GM13976 (cell line): ENCODE data around the gene MARCHF3.

Experiments used
- DNase-seq: peaks from one replicate; pipeline ENCODE4 v3.0.0; 2012; ENCODE audit warnings: low spot score
- in situ Hi-C: fragments of 300-500 bp; cut with MboI; formaldehyde crosslinking; loops from one replicate; pipeline ENCODE4 v1.12.0; 2022; ENCODE audit warnings: low sequenced_read_pairs, mixed read lengths, inconsistent platforms; ENCODE audit not compliant: unreplicated experiment
- TF ChIP-seq, protein P1 (sequence below): IDR thresholded peaks from 2 replicates; pipeline ENCODE4 v1.5.1; 2012; ENCODE audit warnings: borderline replicate concordance, mild to moderate bottlenecking; ENCODE audit not compliant: insufficient read depth; ENCODE audit errors: extremely low read depth, missing control alignments, control extremely low read depth

MARCHF3 gene

DNA sequence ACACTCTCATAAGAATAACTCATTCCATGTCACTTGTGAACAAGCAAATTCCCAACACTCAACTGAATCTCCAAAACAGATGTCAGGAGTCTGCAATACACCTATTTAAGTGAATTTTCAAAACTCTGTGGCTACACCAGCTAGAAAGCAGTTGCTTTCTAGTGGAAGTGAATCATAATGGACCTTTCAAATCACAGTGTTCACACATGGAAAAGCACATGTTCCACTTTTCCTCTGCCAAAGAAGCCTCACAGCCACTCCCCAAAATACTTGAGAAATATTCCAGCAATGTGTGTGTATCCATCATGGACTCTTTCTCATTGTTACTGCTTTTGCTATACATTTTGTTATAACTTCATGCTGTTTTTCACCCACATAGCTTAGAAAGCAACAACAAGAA lies 17.4 kb downstream of the MARCHF3 start:
- TF ChIP-seq, protein P1, sequence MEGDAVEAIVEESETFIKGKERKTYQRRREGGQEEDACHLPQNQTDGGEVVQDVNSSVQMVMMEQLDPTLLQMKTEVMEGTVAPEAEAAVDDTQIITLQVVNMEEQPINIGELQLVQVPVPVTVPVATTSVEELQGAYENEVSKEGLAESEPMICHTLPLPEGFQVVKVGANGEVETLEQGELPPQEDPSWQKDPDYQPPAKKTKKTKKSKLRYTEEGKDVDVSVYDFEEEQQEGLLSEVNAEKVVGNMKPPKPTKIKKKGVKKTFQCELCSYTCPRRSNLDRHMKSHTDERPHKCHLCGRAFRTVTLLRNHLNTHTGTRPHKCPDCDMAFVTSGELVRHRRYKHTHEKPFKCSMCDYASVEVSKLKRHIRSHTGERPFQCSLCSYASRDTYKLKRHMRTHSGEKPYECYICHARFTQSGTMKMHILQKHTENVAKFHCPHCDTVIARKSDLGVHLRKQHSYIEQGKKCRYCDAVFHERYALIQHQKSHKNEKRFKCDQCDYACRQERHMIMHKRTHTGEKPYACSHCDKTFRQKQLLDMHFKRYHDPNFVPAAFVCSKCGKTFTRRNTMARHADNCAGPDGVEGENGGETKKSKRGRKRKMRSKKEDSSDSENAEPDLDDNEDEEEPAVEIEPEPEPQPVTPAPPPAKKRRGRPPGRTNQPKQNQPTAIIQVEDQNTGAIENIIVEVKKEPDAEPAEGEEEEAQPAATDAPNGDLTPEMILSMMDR: no peak
- no peak for DNase-seq
- in situ Hi-C loops: no loop called here

DNA sequence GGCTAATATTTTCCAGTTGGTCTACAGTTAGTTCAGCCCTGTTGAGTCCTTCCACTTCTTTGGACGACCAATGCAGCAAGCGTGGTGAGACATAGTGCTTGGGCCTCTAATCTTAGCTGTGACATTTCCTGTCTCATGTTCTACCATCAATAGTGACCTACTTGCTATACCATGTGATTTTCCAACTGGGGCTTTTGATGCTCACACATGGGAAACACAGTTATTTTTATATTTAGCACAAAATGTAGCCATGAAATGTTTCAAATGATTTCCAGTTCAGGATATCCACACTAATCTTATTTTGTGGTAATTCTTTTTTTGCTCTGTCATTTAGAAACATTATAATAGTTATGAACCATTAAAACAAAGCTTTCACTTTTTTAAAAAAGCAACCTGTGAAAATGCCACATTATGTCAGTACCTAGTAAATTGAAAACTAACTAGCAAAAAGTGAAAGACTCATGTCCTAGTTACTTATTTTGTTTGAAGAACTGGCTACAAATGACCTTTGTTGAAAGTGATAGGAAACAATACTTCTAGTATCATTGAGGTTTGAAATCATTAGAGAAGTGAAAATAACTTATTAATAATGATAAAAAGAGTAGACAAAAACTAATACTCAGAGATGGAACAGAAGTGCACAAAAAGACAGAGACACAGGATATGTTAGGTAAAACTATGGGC lies 18.3 kb downstream of the MARCHF3 start:
- peak; percentile 27 for DNase-seq
- TF ChIP-seq, protein P1: no peak
- in situ Hi-C loops: no loop called here

GRCh38 chr5:127011153-127011552 lies 19.2 kb downstream of the MARCHF3 start:
- in situ Hi-C loops: no loop called here
- TF ChIP-seq, protein P1: no peak
- DNase-seq: no peak

DNA sequence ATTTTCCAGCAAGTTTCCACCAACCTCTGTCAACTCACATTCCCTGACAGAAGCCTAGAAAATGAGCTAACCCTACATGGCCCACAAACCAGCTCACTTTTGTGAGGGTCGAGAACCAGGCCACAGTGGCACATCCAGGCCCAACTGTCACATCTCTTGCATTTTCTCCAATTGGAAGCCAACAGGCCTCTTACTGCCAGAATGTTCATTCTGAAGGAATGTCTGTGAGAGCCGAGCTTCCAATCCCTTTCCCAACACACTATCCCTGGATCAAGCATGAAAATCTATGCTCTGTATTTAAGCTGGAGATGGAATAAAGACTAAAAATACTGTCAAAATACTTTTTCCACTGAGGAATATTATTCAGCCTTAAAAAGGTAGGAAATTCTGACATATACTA lies 20.0 kb downstream of the MARCHF3 start:
- TF ChIP-seq, protein P1: no peak
- no peak for DNase-seq
- in situ Hi-C loops: no loop called here

DNA sequence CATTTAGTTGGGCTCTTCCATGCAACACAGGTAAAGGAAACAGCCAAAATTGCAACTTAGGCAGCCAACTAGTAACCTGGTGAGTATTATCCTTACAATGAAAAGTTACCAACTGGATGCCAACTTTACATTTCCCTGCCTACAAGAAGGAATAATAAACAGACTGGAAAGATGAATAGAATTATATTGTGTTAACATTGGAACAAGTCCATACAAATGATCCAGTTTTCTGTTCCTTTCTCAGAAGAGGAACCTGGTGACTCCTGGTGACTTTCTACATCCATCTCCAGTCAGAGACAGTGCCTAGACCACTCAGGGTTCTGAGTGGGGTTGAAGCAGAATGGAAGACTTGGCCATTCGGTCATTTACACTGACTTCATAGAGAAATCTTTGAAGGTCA lies 20.6 kb downstream of the MARCHF3 start:
- in situ Hi-C loops: no loop called here
- TF ChIP-seq, protein P1: no peak

DNA sequence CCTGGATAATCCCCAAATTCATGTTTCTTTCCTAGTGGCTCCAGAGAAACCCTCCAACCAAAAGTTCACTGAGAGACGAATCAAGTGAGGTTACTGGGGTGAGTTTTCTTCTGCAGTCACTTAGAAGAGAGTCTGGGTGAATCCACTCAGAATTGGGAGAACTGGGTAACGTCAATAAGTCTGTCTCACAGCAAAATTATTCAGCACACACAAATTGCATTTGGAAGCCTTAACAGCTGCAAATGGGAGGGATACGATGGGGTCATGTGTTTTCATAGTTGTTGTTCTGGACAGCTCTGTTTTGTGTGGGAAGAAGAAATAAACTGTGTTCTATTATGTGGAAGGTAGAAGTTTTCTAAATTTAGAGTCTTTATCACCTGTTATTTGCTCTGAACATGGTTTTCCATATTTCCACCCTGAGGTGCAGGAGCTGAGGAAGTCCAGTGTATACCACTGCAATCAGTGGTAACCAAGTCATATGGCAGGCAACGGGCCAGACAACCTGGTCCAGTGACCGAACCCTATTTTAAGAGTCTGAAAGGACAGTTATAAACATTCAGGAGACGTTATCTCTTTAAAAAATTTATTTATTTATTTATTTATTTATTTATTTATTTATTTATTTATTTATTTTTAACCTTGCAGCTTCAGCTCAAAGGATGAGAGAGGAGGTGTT lies 21.9 kb downstream of the MARCHF3 start:
- in situ Hi-C loops: no loop called here
- no peak for DNase-seq
- TF ChIP-seq, protein P1: no peak

More for the DNA sequence above, 20.6 kb downstream of the MARCHF3 start:
- no peak for DNase-seq
